Pulmonary artery endothelial cell (primary cell): ENCODE data around the gene SLC5A9. TPM values are rescaled to one million over a fixed set of nuclear protein-coding genes. Genes with fewer than 3 reads are reported as not detected.

Experiments used
- DNase-seq: peaks from one replicate; pipeline ENCODE4 v3.0.0-alpha.2; 2011; ENCODE audit warnings: low read depth, low spot score
- total RNA-seq: library from RNA; depleted of rRNA; stranded (reverse); fragments of >200 nt; gene quantifications from 2 replicates; pipeline ENCODE4 v1.2.3, GENCODE V29; 2014

The SLC5A9 gene
- not detected in 2 replicates for total RNA-seq

DNA sequence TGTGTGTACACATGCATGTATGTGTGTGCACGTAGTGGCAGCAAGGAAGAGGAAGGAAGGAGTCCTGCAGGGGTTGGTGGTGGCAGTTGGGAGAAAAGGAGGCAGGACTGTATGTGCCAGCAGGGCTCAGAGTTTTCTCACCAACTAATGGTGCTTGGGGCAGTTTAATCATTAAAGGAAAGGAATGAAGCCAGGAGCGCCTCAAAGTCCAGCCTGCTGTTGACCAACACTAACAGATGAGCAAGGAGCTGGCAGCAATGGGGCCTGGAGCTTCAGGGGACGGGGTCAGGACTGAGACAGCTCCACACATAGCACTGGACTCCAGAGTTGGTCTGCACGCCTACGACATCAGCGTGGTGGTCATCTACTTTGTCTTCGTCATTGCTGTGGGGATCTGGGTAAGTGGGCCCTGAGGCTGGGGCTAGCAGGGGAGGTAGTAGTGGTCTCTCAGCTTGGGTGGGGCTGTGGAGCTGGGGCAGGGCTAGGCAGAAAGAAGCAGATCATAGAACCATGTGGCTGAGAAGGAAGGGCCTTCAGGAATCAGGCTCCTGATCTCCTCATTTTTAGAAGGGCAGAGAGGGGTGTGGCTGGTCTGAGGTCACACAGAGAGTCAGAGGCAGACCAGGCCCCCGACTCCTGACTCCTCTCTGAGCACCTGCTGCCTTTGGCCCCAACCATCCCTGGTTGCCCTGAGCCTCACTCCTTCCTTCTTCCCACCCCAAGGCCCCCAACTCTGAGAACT, at the start of gene SLC5A9:
Gene SLC5A9, plus strand, starts transcription at position 216 of the 742 bp plus-strand sequence. Its CDS starts 21 bp downstream, at position 237.
- DNase-seq = no peak

- no peak for DNase-seq
Observed at GRCh38 chr1:48175116-48175515, 47.4 kb upstream of the SLC5A9 start.

DNA sequence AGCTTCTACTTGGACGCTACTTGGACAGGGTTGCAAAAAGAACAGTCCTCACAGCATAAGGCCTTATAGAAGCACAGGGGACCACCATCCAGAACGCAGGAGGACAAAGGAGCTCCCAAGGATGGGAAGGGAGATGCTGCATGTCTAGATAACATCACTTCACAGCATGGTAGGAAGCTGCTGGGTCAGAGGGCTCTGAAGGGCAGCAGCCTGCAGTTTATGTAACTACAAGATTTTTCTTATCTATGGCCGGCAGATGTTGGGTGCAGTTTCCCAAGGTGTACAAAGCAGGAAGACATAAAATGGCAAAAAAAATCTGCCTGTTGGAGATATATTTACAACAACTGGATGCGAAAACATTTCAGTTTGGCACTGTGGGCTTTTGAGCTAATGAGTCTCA, 45.3 kb upstream of the SLC5A9 start:
- no peak for DNase-seq

DNA sequence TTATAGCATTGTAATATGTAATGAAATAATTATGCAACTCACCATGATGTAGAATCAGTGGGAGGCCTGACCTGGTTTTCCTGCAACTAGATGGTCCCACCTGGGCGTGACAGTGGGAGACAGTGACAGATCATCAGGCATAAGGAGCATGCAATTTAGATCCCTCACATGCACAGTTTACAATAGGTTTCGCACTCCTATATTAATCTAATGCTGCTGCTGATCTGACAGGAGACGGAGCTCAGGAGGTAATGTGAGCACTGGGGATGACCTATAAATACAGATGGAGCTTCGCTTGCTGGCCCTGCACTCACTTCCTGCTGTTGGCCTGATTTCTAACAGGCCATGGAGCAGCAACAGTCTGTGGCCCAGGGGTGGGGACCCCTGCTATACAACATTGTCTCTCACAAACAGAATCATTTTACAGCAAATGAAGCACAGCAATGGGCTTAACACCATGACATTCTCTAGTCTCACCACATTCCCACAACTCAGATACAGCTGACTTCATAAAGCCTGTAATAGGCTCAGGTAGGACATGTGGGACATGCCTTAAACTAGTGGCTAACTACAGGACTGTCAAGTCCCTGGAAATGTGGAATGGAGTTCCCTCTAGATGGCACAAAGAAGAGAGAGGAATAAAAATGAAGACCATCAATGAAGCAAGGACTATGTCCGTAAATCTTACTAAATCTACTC, 40.7 kb upstream of the SLC5A9 start:
- no peak for DNase-seq

DNA sequence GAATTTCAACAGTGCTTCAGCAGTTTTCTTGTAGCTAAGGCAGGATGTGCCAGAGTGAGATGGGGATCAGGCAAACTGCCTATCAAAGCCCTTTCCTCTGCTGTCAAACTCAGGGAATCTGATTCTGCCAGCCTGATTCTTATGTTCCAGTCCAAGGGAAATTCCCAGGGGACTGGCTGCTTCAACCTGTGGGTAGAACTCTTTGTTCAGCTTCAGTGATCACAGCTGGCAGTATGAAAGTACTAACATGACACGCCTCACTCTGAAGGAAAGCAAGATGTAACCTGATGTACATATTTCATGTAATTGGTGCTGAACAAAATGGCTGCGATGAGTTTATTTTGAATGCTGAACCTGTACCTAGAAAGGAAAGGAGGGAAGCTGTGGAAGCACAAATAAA, 40.1 kb upstream of the SLC5A9 start:
- DNase-seq = no peak

GRCh38 chr1:48186306-48186839, 36.1 kb upstream of the SLC5A9 start:
- no peak for DNase-seq

DNA sequence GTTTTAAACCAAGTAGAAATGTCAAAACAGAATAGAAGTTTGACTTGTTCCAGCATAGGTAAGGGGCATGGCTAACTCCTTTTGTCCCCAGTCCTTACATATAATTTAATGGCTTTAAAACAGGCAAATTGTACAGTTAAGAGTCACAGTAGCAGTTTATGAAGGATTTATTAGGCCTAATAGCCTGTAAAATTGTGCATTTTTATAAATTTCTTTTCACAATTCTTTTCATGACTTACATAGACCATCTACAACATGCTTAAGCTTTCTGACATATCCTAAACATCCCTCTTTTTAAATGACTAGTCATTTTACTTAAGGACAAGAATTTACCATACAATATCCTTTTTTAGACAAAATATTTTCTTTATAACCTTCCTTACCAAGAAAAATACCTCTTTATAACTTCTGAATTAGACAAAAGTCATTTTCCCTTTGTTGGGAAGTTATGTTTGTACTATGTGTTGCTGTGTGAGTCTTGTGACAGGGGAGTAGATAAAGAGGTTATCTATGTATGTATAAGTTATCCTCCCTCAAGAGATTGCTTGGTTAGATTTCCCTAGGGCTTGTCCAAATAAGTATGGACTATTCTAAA, 34.5 kb upstream of the SLC5A9 start:
- no peak for DNase-seq

GRCh38 chr1:48190881-48191280, 31.6 kb upstream of the SLC5A9 start:
- DNase-seq = no peak

GRCh38 chr1:48194801-48195200, 27.7 kb upstream of the SLC5A9 start:
- DNase-seq = no peak

GRCh38 chr1:48196237-48196636, 26.3 kb upstream of the SLC5A9 start:
- no peak for DNase-seq

DNA sequence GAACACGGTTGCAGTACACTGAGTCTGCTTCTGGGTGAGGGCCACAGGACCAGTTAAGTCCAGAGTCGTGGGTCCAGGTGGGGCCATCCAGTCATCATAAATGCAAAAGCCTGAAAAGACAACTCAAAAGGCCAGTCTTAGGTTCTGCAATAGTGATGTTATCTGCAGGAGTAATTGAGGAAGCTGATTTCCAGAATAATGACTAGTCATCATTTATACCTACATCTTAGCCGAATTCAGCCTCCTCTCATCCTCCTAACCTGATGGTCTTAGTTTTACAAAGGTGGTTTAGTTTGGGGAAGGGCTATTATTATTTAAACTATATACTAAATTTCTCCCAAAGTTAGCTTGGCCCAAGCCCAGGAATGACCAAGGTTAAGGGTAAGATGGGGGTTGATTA, 23.5 kb upstream of the SLC5A9 start:
- no peak for DNase-seq

GRCh38 chr1:48200166-48200900, 22.2 kb upstream of the SLC5A9 start:
- no peak for DNase-seq

DNA sequence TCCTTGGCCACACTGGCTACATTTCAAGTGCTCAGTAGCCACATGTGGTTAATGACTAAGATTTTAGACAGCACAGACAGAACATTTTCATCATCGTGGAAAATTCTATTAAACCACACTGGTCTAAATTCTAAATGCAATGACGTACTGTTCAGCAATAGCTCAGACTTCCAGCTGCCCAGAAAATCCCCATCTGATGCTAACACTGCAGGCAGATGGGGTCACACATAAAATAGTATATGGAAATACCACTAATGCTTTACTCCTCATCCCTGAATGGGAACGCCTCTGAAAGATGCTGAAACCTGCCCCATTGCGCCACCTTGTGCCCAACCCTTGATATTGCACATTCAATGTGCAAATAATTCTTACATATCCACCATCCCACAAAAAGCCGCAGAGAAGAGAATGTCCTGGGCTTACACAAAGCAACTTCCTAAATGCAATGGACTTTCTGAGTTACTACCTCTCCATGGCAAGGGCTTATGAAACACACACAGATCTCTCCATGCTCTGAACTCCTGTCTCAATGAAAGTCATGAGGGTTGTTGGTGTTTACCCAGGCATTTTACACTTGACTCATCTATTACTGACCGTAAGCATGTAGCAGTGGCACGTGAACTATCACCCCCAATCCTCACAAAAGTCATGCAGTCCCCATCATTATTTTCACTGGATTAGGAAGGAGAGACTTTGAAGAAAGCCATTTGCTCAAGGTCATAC, 20.3 kb upstream of the SLC5A9 start:
- DNase-seq = no peak

DNA sequence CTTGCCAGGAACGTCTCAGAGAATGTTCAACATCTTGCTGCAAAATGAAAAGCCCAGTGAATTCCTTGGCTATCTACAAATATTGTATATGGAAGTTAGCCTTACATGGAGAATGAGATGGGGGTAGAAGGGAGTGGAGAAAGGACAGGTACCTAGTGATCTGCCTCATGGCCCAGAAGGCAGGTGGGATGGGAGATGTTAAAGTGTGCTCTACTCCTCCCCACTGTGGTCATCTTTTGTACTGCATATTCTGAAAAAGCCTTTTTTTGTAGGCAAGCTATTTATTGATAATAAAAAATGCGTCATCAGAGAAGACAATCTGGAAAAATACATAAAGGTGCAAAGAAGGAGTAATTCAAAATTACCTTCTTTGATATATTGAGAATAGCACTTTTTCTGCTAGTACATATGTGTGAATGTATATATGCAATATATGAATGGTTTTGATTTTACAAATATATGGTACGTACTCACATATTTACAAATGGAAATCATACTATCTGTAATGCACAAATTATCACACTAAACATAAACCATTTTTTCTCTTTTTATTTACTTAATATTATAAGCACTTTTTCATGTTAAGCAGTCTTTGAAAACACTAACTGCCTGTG, 19.1 kb upstream of the SLC5A9 start:
- no peak for DNase-seq

DNA sequence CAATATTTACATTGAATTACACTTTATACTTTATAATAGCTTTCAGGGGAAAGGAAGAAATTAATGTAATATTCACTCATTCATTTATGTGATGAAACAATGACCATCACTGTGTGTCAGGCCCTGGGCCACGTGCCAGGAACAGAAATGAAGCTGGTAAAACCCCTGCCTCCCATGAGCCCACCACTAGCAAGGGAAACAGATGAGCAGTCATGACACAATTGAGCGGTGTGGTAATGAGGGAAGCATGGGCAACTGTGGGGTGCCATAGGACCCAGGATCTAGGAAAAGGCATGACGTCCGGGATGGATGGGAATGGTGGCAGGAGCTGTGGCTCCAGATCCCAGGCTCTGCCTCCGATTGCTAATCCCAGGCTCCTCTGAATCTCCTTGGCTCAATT, 17.0 kb upstream of the SLC5A9 start:
- DNase-seq = no peak

- no peak for DNase-seq
Observed at GRCh38 chr1:48206371-48206770, 16.1 kb upstream of the SLC5A9 start.

DNA sequence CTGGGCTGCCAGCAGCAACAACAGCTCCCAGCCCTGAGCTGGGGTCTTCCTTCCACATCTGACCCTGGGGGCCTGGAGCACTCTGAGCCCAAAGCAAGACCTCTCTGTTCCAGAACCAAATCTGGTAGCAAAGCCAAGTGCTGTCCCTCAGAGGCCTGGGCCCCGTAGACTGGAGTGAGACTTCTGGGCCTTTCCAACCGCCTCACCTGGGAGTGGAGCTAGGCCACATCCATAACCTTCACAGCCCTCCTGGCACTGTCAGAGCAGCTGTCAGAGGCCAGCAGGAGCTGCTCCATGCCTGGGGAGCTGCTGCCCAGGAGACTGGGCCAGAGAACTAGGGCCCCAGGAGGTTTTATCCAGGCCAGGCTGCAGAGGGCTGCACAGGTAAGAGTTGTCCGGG, 15.4 kb upstream of the SLC5A9 start:
- no peak for DNase-seq

DNA sequence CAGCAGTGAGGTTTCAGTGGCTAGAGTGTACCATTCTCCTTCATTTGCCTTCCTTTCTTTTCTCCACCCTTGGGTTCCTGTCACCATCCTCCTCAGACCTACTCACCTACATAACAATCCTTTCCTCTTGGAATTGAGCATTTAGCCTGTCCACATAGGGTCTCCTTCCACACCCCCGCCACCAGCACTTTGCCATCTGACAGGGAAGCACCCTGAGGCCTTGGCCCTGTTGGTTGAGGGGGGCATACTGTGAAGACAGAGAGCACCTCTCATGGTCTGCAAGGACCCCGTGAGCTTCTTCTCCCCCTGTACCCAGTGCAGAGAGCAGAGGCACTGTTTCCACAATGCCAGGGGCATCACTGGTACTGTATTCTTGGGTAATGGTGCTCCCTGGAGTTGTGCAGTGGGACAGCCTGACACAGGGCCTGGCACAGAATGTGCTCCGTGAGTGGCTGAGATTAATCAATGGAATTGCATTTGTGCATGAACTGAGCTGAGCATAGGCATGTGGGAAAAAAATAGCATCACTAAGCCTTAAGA, 14.9 kb upstream of the SLC5A9 start:
- no peak for DNase-seq

GRCh38 chr1:48208251-48208650, 14.3 kb upstream of the SLC5A9 start:
- DNase-seq = no peak

DNA sequence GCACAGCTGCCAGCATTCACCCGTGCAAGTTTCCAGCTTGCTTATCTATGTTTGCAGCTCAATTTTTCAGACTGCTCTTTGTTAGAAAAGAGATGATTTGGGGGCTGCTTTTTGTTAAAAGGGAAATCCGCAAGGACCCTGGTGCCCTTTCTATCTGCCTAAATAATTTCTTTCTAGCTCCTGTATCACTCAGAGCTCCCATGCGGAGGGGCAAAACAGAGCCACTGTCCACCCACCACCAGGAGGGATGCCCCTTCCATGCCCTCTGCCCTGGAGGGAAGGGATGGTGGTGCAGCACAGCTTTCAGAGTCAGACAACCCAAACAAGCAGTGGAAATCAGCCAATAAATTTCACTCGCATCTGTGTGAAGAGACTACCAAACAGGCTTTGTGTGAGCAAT, 13.9 kb upstream of the SLC5A9 start:
- DNase-seq = no peak
